ENCODE measurements around the gene TM4SF4.

Gene TM4SF4

DNA sequence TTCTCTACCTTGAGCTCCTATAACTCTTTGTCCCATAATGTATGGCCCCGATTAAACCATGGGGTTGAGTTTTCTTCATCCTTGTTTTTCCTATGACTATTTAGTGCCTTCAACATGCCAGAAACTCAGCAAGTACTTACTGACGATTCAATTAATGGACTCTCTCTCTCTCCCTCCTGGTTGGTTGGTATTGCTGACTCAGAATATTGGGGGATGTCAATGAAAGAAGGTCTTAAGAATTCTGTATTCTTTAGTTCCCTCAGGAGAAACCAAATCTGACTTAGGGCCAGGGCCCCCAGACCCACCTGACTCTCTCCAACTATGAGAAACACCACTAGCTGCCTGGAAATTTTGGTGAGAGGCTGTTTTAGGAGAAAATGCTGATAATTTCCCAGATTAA lies 40.8 kb downstream of the TM4SF4 start:
- DNase-seq, result no peak

- no peak for DNase-seq
These were observed 42.4 kb downstream of the TM4SF4 start for GRCh38 chr3:149516920-149517319.

DNA sequence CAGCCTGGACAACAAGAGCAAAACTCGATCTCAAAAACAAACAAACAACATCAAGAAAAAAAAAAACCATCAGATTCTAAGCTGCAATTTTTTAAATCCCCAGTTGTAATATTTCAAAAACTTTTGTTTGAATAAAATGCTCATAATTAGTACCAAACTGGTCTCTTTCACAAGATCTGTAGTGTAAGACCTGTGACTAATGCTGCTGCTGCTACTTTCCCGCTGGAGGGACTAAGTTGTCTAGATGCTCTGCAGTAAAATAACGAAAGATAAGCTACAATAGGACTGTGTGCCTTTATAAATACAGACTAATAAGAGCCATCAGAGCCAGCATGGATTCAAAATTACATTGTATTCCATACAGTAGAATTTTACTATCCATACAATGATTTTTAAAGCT lies 45.4 kb downstream of the TM4SF4 start:
- DNase-seq, result no peak

- DNase-seq, result no peak
These were observed 49.2 kb downstream of the TM4SF4 start for GRCh38 chr3:149523512-149524299.

GRCh38 chr3:149527531-149528339 lies 53.2 kb downstream of the TM4SF4 start:
- DNase-seq, result no peak

DNA sequence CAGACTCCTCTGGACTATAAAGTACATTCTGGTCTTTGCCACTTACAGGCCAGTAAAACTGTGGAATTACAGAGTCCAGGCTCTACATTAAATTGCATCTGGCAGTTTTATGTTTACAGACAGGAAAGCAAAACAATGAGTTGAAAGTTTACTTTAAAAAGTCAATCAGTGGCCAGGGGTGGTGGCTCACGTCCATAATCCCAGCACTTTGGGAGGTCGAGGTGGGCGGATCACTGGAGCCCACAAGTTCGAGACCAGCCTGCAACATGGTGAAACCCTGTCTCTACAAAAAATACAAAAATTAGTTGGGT lies 53.8 kb downstream of the TM4SF4 start:
- DNase-seq, result no peak

GRCh38 chr3:149529099-149529498 lies 54.6 kb downstream of the TM4SF4 start:
- no peak for DNase-seq

- no peak for DNase-seq
These were observed 58.1 kb downstream of the TM4SF4 start for GRCh38 chr3:149532489-149533180.

- DNase-seq, result no peak
These were observed 59.6 kb downstream of the TM4SF4 start for GRCh38 chr3:149534082-149534481.

GRCh38 chr3:149534671-149535332 lies 60.3 kb downstream of the TM4SF4 start:
- DNase-seq, result no peak

GRCh38 chr3:149535333-149535685 lies 60.8 kb downstream of the TM4SF4 start:
- DNase-seq, result no peak

GRCh38 chr3:149536429-149536828 lies 61.9 kb downstream of the TM4SF4 start:
- DNase-seq, result no peak

DNA sequence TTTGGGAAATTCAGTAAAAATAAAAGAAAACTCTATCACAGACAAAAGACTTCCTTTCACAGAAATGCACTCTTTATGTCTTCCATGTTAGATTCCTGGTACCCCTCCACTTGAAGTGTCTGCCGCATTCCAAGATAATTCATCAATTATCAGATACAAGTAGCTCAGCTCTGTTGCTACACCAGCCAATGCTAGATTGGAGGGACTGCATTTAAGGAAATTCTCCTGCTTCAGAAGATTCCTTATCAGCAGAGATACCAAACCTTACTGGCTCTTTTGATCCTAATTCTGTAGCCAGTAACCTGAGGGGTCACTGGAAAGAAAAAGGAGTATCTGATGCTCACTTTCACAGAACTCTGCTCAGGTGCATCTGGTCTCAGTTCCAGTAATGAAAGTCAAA lies 63.9 kb downstream of the TM4SF4 start:
- DNase-seq, result no peak

GRCh38 chr3:149541091-149541491 lies 66.6 kb downstream of the TM4SF4 start:
- no peak for DNase-seq

GRCh38 chr3:149542375-149543312 lies 68.1 kb downstream of the TM4SF4 start:
- DNase-seq, result no peak

DNA sequence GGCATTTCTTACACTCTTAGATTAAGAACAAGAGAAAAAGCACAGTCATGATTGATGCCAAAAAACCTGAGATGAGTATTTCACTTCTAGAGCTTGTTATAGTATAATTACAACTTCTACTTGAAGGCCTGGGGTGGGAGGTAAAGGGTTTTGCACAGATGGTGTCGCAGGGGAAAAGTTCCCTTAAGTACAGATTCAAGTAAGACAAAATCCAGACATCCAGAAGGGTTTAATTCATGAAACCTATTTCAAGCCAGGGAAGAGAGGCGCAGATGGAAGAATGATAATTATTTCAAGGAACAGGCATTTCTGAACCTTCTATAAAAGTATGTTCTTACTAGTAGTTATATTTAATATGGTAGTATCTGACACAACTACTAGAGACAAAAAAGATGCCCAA lies 70.6 kb downstream of the TM4SF4 start:
- DNase-seq, result no peak

DNA sequence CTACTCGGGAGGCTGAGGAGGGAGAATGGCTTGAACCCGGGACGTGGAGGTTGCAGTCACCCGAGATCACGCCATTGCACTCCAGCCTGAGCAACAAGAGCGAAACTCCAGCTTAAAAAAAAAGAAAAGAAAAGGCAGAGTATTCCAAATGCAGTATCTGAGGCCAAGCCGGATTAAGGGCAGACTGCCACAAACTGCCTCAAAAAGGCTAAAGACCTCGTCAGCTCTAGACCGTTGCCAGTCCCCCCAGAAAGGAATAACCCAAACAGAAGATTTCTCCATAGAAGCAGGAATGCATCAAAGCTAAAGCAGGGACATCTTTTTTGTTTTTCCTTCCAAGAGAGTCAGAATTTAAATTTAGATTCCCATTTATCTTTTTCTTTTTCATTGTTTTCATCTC lies 72.9 kb downstream of the TM4SF4 start:
- no peak for DNase-seq

DNA sequence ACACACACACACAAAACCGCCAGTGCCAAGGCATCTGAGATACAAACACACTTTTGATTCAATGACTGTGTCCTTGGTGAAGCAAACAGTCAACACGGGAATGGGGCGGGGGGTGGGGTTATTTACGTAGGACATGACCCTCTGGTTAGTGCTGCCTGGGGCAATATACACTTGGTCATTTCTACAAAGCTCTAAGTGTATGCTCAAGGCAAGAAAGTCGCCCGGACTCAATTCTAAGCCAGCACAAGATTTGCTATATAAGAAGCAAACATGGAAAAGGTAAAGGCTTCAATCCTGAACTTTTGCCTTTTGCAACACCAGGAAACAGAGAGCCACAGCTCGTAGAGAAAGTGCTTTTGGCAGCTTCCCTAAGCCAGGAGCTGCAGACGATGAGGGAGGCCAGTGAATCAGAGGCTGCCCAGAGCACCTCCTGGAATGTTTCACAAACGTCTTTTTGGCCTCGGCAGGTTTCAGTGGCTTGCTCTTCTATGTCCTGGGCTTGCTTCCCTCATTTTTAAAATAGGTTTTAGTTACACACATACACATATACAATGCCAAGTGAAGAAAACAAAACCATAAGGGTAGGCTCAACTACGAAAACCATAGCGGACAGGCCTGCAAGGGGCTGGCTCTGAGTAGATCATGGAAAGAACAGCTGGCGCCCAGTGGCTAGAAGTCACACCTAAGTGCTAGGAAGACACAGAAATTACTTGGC lies 73.6 kb downstream of the TM4SF4 start:
- no peak for DNase-seq

GRCh38 chr3:149548669-149549065 lies 74.2 kb downstream of the TM4SF4 start:
- no peak for DNase-seq

DNA sequence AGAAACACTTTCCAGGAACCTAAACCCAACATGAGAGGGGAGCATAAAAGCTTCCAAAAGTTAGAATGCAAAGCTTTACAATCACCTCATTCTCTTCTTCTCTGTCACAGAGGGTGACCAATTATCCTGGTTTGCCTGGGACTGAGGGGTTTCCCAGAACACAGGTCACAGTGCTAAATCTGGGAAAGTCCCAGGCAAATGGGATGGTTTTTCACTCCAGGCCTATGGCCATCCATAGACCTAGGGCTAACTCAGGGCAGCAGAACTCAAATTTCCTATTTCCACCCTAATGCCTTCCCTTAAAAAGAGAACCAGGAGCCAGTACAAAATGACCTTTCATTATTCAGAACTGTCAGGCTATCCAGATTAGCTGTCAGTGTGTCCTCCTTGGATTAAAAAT lies 77.0 kb downstream of the TM4SF4 start:
- DNase-seq, result no peak

DNA sequence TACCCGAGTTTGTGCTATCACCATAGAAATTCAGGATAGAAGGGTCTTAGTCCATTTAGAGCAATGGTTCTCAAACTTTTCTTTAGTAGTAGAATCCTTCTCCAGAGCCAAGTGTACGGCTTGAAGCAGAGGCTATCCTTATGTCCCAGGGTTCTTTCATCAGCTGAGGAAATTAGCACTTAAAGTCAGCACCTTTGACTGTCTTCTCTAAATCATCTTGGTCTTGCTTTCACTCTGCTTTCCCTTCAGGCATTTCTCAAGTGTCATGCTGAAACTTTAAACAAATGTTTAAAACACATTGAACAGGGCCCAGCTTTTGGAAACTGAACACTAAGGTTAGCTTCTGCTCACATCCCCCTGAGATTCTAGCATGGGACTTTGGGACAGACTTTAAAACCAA lies 78.2 kb downstream of the TM4SF4 start:
- DNase-seq, result no peak
